ENCODE results near the gene NRIP1. TPM values are rescaled to one million over a fixed set of nuclear protein-coding genes. Genes with fewer than 3 reads are reported as not detected.

Gene NRIP1
- total and polyA plus RNA-seq, 2 of the 8 experiments (the other 6 are each of a cell fraction or from before 2014, with no cell fraction given), result 1.5 to 9.3 TPM

GRCh38 chr21:15059397-15059796, 5.4 kb downstream of the NRIP1 start (continued):
- TF ChIP-seq CHD7 (IDR thresholded peaks at IDR 0.05; ENCODE audit: insufficient replicate concordance, low read length), result no peak
